Measurements from ENCODE around the gene DHDH. TPM values are rescaled to one million over a fixed set of nuclear protein-coding genes. Genes with fewer than 3 reads are reported as not detected.

The DHDH gene
- total RNA-seq, 3 donors from 2014 or later (not counting 1 experiment from before 2014, with no cell fraction given): not detected

GRCh38 chr19:48890551-48890950 lies 42.9 kb upstream of the DHDH start:
- TF ChIP-seq CTCF (IDR thresholded peaks at IDR 0.05): no peak
- H3K4me3 ChIP-seq (ENCODE audit: low read length): no peak overlapping the region
- no peaks in the 10 kb centered on the region for H3K9me3 ChIP-seq (ENCODE audit: control insufficient read depth, insufficient read depth, low read length)
- H3K27ac ChIP-seq (ENCODE audit: low read length): no peak overlapping the region
- intact Hi-C loops (cut with micrococcal nuclease): no loop called here
- WGBS (ENCODE audit: insufficient coverage): 79% methylated on average over 2 of the region's 4 CpGs
- Mint-ChIP-seq H3K27ac (no peak overlapping the region), H3K27me3 (ENCODE audit: low read depth in 2 of 2) (peaks cover 25 to 28% of the 10 kb centered on the region in 2 donors), H3K36me3 (no peaks in the 10 kb centered on the region), H3K9me3 (no peaks in the 10 kb centered on the region), H3K4me1 (no peaks in the 10 kb centered on the region), H3K4me3 (no peak overlapping the region)
- peaks cover 1% of the 10 kb centered on the region for H3K4me1 ChIP-seq (ENCODE audit: control insufficient read depth, insufficient read depth, low read length)
- DNase-seq: no peak
- ATAC-seq: no peak
- peaks cover 10% of the 10 kb centered on the region for H3K27me3 ChIP-seq (ENCODE audit: control insufficient read depth, insufficient read depth, low read length)
- no peaks in the 10 kb centered on the region for H3K36me3 ChIP-seq (ENCODE audit: control insufficient read depth, insufficient read depth, low read length)

GRCh38 chr19:48895226-48895625 lies 38.3 kb upstream of the DHDH start:
- peaks cover 25 to 39% of the 10 kb centered on the region in 2 donors for H3K27me3 Mint-ChIP-seq (ENCODE audit: low read depth in 2 of 2)
- H3K27ac Mint-ChIP-seq: no peak overlapping the region
- no peak for TF ChIP-seq CTCF (IDR thresholded peaks at IDR 0.05)
- no peaks in the 10 kb centered on the region for H3K36me3 Mint-ChIP-seq
- H3K4me3 Mint-ChIP-seq: peak overlapping the region; percentile 17
- intact Hi-C loops (cut with micrococcal nuclease): no loop called here
- 59% methylated on average over 21 of the region's 21 CpGs for WGBS (ENCODE audit: insufficient coverage)
- DNase-seq: peak in 1 of 2 donors; percentile 6
- Histone ChIP-seq H3K4me3 (ENCODE audit: low read length) (no peak overlapping the region), H3K36me3 (ENCODE audit: control insufficient read depth, insufficient read depth, low read length) (no peaks in the 10 kb centered on the region), H3K27me3 (ENCODE audit: control insufficient read depth, insufficient read depth, low read length) (peaks cover 16% of the 10 kb centered on the region), H3K9me3 (ENCODE audit: control insufficient read depth, insufficient read depth, low read length) (no peaks in the 10 kb centered on the region), H3K27ac (ENCODE audit: low read length) (no peak overlapping the region), H3K4me1 (ENCODE audit: control insufficient read depth, insufficient read depth, low read length) (peaks cover 18% of the 10 kb centered on the region)
- ATAC-seq: no peak
- H3K4me1 Mint-ChIP-seq: peaks cover 9 to 19% of the 10 kb centered on the region in 2 donors
- no peaks in the 10 kb centered on the region for H3K9me3 Mint-ChIP-seq

- H3K27ac ChIP-seq (ENCODE audit: low read length): no peak overlapping the region
Measured at GRCh38 chr19:48896191-48896720, 37.2 kb upstream of the DHDH start.

More at GRCh38 chr19:48896191-48896720, 37.2 kb upstream of the DHDH start:
- no peak for TF ChIP-seq CTCF (IDR thresholded peaks at IDR 0.05)
- Mint-ChIP-seq H3K27ac (no peak overlapping the region), H3K4me1 (peaks cover 19 to 29% of the 10 kb centered on the region in 2 donors), H3K27me3 (ENCODE audit: low read depth in 2 of 2) (peaks cover 25 to 33% of the 10 kb centered on the region in 2 donors), H3K36me3 (no peaks in the 10 kb centered on the region), H3K4me3 (peak overlapping the region; percentile 21), H3K9me3 (no peaks in the 10 kb centered on the region)
- Histone ChIP-seq H3K4me1 (ENCODE audit: control insufficient read depth, insufficient read depth, low read length) (peaks cover 28% of the 10 kb centered on the region), H3K27me3 (ENCODE audit: control insufficient read depth, insufficient read depth, low read length) (peaks cover 16% of the 10 kb centered on the region), H3K36me3 (ENCODE audit: control insufficient read depth, insufficient read depth, low read length) (no peaks in the 10 kb centered on the region), H3K9me3 (ENCODE audit: control insufficient read depth, insufficient read depth, low read length) (no peaks in the 10 kb centered on the region), H3K4me3 (ENCODE audit: low read length) (no peak overlapping the region)
- intact Hi-C loops (cut with micrococcal nuclease): no loop called here
- 24% methylated on average over 25 of the region's 25 CpGs for WGBS (ENCODE audit: insufficient coverage)
- ATAC-seq: peak in 1 of 3 donors; percentile 33
- peak in 1 of 2 donors; percentile 58 for DNase-seq
